ENCODE measurements around the gene FGFBP2.
A peak's percentile ranks its signal among the peaks of the same experiment; 100 is the strongest.

DNA sequence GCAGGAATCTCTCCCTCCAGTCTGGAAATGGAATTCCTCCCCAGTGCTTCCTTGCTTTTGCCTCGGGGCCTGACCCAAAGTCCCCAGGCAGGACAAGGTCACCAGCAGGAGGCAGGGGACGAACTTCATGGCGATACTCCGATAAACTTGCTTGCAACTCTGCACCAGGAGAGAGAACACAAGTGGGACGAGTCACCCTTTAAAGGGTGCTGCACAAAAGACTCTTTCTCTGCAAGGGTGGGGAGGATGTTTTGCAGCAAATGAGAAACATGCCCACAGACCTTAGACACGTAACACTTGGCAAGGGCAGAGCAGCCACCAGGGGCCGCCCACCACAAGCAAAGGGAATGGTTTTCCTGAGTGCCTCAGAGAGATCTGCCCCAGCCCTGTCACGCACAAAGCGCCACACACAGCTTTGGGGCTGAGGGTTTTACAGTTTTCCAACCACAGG, at the start of gene FGFBP2:
- TF ChIP-seq, protein P1, sequence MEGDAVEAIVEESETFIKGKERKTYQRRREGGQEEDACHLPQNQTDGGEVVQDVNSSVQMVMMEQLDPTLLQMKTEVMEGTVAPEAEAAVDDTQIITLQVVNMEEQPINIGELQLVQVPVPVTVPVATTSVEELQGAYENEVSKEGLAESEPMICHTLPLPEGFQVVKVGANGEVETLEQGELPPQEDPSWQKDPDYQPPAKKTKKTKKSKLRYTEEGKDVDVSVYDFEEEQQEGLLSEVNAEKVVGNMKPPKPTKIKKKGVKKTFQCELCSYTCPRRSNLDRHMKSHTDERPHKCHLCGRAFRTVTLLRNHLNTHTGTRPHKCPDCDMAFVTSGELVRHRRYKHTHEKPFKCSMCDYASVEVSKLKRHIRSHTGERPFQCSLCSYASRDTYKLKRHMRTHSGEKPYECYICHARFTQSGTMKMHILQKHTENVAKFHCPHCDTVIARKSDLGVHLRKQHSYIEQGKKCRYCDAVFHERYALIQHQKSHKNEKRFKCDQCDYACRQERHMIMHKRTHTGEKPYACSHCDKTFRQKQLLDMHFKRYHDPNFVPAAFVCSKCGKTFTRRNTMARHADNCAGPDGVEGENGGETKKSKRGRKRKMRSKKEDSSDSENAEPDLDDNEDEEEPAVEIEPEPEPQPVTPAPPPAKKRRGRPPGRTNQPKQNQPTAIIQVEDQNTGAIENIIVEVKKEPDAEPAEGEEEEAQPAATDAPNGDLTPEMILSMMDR (IDR thresholded peaks at IDR 0.05 in 8 of 11, conservative IDR thresholded peaks at IDR 0.05 in 3 of 11) = peak in 8 of 11 experiments; percentile 30 to 61 (median 50)
- TF ChIP-seq POLR2AphosphoS5 (IDR thresholded peaks at IDR 0.05) = no peak

Measured in spleen (tissue), 7 donors.